ENCODE data around the gene ANKRD33B.
A peak's percentile ranks its signal among the peaks of the same experiment; 100 is the strongest.
"Not testable (repeated sequence)": the region's sequence is repeated elsewhere in the genome, so short reads cannot be mapped to it uniquely, and the experiment has no call there.

Gene ANKRD33B

GRCh38 chr5:10556893-10557746, 6.8 kb upstream of the ANKRD33B start:
- no peak for DNase-seq (ENCODE audit: low read depth in 2 of 2)

GRCh38 chr5:10559151-10559550, 4.7 kb upstream of the ANKRD33B start:
- DNase-seq (ENCODE audit: low read depth in 2 of 2), result no peak

- no peak for DNase-seq (ENCODE audit: low read depth in 2 of 2)
Observed at GRCh38 chr5:10559871-10560270, 4.0 kb upstream of the ANKRD33B start.

DNA sequence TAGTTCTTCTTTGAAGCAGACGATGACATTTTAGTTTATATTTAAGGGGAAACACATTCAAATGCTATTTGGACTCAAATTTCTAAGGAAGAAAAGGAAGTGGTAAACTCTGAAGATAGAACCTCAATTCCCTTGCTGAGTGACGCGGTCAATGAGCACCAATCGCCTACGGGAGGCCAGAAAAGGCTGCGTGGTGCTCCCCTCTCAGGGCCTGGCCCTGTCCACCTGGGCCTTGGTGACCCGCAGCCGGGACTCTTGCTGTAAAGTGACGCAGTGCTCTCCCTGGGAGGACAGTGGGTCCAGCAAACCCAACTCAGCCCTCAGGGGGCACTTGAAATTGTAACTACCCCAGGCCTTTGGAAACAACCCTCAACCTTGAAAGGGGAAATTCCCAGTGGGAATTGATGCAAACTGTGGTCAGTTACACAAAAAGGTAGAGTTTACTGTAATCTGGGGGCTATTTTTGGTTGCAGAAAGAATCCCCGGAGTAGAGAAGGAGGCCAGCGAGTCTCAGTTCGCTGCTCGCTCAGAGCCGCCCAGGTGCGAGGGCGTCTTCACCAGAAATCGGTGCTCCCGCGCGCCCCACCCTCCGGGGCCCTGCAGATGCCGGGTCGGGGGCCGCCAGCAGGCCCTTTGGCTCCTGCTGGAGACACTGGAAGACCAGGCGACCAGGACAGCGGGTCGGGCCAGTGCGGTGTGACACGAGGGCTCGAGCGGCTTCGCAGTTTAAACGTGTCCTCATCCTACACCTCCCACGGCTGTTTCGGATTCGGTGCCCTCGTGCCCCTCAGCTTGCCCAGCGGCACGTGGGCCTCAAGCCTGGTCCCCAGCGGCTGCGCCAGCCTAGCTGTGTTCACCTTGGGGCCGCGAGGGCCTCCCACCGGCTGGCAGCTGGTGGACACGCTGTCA, 1.4 kb upstream of the ANKRD33B start:
- DNase-seq (ENCODE audit: low read depth in 2 of 2), result no peak

DNA sequence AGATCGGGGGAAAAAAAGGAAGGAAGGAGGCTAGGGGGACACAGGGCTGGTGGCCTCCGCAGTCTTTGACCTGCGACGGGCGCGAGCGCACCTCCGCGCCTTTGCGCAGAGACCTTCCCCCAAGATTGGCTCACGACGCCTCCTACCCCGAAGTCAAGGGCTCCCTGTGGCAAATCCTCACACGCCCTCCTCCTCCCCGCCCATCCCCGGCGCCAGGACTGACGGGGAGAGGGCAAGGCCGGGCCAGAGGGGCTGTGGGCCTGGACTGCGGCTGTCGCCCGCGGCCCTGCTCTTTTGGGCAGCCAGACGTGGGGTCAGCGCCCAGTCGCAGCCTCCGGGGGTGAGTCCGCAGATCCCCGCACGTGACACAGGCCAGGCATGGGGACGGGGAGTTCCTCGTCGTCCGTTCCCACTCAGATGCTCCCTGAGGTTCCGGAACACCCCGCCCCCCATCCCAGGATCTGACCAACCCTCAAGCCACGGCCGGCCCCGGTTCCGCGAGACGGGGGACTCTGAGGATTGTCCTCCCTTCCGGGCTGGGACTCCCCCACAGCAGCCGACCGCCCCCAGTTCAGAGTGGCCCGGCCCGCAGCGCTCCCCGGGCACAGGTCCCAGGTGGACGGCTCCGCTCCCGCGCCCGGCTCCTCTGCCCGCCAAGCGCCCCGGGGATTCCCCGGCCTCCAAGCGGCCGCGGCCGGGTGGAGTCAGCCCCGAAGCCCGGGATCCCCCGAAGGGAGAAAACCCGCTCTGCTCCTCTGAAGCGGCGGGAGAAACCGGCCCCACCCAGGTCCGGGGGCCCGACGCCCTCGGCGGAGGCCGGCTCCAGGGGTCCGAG, 543 bp upstream of the ANKRD33B start:
- DNase-seq (ENCODE audit: low read depth in 2 of 2), result peak in 1 of 2 donors; percentile 33

GRCh38 chr5:10564838-10565784, 1.2 kb downstream of the ANKRD33B start:
- no peak for DNase-seq (ENCODE audit: low read depth in 2 of 2)

DNA sequence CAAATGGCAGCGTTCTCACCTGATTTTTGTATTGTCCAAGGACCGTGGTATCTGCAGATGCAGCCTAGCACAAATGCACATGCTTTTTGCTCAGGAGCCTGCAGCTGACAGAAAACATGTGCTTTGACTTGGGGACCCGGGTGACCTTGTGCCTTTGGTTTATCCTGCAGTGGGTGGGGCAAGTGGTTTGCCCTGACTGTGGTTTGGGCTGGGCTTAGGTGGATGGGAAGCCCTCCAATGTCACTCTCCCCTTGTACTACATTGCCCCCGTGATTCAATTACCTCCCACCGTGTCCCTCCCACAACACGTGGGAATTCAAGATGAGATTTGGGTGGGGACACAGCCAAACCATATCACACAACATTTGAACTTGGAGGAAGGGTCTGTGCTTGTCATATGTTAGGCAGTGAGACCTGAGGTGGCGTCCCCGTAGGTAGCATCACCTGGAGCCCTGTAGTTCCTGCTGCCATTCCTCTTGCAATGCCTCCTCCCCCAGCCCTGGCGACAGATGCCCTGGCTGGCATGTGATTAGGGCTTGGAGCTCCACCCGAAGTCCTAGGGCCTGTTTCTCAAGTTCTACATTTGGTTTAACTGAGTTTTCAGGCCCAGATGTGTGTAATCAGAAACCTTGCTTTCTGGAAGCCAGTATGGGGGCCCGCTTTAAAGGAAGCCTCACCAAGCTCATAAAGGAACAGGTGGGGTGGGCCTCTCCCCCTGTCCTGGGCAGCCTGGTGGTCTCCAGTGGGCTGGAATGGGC, 2.1 kb downstream of the ANKRD33B start:
- no peak for DNase-seq (ENCODE audit: low read depth in 2 of 2)

- no peak for DNase-seq (ENCODE audit: low read depth in 2 of 2)
Observed at GRCh38 chr5:10566543-10567068, 2.7 kb downstream of the ANKRD33B start.

DNA sequence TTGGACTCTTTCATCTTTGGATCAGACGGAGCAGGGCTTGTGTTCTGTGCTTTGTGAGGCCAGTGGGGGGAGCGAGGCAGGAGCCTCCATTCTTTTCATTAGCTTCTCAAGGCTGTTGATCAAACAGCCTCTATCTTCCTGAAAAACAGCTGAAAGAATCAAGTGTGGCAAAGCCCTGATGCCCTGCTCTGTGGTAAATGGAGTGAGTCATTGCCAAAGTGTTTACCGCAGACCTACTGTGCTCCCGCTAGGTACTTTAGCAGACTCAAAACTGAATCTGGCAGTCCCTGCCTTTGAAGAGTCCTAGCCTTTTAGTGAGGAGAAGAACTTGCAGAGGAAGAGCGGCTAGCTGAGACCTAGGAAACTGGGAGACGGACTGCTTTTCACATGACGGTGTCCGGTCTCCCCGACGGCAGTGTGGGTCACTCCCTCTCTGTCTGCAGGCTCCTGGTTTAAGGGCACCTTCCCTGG, 3.3 kb downstream of the ANKRD33B start:
- no peak for DNase-seq (ENCODE audit: low read depth in 2 of 2)

DNA sequence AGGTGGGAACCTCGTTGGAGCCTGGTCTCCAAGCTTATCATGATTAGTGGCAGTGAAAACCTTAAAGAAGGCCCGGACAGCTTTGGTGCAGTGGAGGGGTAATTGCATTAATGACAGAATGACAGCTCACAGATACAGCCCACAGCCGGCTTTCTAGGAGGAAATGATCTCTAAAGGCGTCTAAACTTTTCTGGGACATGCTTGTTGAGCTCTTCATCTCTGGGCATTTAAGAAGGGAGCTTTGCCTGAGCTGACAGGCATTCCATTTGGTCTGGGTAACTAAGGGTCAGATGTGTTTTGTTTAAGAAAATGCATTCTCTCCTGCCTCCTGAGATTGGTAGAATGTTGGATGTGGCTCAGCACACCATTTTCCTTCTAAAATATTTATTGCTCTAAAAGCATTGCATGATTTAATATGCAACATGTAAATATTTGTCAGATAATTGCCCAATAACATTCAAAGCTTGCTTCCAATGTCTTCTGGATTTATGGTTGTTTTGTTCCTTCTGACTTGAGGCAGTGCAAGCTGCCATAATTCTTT, 4.0 kb downstream of the ANKRD33B start:
- DNase-seq (ENCODE audit: low read depth in 2 of 2), result no peak

DNA sequence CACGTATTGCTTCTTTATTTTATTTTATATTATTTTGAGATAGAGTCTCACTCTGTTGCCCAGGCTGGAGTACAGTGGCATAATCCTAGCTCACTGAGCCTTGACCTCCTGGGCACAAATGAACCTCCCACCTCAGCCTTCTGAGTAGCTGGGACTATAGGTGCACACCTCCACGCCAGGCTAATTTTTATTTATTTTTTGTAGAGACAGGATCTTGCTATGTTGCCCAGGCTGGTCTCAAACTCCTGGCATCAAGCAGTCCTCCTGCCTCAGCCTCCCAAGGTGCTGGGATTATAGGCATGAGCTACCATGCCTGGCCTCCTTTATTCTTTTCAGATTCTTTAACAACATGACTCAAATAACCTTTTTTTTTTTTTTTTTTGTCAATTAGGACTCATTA, 6.7 kb downstream of the ANKRD33B start:
- not testable (repeated sequence) for DNase-seq (ENCODE audit: low read depth in 2 of 2)

GRCh38 chr5:10572451-10572850, 8.6 kb downstream of the ANKRD33B start:
- no peak for DNase-seq (ENCODE audit: low read depth in 2 of 2)

GRCh38 chr5:10573487-10574145, 9.7 kb downstream of the ANKRD33B start:
- no peak for DNase-seq (ENCODE audit: low read depth in 2 of 2)

- not testable (repeated sequence) for DNase-seq (ENCODE audit: low read depth in 2 of 2)
Observed at GRCh38 chr5:10574879-10575278, 11.0 kb downstream of the ANKRD33B start.

GRCh38 chr5:10576121-10576789, 12.4 kb downstream of the ANKRD33B start:
- no peak for DNase-seq (ENCODE audit: low read depth in 2 of 2)

DNA sequence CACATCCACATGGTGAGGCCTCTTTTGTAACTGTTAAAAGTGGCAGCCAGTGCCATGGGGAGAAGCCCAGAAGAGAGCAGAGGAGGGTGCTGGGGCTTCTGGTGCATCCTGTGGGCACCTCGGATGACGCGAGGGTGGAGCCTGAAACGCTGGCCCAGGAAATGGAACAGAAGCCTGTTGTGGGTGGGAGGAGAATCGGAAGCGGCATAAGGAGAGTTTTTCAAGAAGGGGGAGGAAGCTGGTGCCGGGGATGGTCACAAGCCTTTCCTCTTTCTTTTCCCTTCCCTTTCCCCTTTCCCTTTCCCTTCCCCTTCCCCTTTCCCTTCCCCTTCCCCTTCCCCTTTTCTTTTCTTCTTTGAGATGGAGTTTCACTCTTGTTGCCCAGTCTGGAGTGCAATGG, 12.9 kb downstream of the ANKRD33B start:
- DNase-seq (ENCODE audit: low read depth in 2 of 2), result no peak

DNA sequence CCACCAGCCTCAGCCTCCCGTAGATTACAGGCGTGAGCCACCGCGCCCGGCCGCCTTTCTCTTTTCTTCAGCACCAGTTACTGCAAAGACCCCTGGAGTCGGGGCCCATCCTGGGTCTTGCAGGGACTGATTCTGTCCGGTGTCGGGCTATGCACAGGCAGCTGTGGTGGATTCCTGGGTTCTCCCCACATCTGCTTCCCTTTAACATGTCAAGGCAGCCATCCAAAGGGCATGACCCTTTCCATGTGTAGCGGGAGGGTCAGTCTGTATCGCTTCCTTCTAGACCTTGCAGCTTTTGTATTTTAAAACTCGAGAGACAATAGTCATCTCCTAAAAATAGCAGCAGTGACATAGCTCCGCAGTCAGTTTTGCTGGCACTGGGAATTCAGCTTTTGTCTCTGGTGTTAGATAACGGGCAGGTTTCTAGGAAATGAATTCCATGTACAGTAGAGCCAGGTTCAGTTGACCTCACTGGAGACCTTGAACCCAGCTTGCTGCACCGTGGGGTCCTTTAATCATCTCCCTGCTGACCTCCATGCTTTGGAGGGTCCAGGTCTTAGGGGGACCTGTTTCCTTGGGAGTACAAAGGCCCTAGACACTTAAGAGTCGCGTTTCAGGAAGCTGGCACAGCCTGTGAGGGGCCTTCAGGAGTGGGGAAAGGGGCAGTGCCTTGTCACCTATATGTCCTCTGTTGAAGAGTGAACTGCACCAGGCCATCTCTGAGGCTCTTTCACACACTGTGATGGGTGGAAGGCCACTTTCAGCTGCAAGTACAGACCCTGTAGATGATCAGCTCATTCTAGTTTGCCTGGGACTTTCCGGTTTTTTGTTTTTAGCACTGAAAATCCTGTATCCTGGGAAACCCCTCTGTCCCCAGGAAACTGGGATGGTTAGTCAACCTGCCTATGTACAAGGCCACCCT, 13.8 kb downstream of the ANKRD33B start:
- no peak for DNase-seq (ENCODE audit: low read depth in 2 of 2)
